HT1080 (cell line): ENCODE results near the gene BNC2. TPM values are rescaled to one million over a fixed set of nuclear protein-coding genes. Genes with fewer than 3 reads are reported as not detected.
A peak's percentile ranks its signal among the peaks of the same experiment; 100 is the strongest.
"Not testable (repeated sequence)": the region's sequence is repeated elsewhere in the genome, so short reads cannot be mapped to it uniquely, and the experiment has no call there.

ENCODE experiments used
- DNase-seq: peaks from one replicate; pipeline ENCODE4 v3.0.0-alpha.2; 2015; ENCODE audit warnings: low read depth
- polyA plus RNA-seq, 2 experiments: library from polyadenylated mRNA; depleted of rRNA; stranded (reverse); fragments of >200 nt; gene quantifications; 2 replicates each; pipeline ENCODE4 v1.2.3, GENCODE V29; 2015
- total RNA-seq: library from RNA; depleted of rRNA; stranded (reverse); fragments of >200 nt; shearing (Covaris generic); gene quantifications from 2 replicates; pipeline ENCODE4 v1.2.3, GENCODE V29; 2014; rRNA removed

Gene BNC2
- total RNA-seq, result 7.4 and 13.5 TPM in 2 replicates
- polyA plus RNA-seq (2015; cell fraction: cytosol; rRNA removed), result 7.5 and 9.3 TPM in 2 replicates
- 12.6 and 18.3 TPM in 2 replicates for polyA plus RNA-seq (2015; cell fraction: nucleus; rRNA removed)

GRCh38 chr9:16870596-16871335 lies at the start of gene BNC2:
Gene BNC2 (minus strand): TSS chr9:16870670. CDS start chr9:16870648, 22 bp downstream.
- peak; percentile 61 for DNase-seq

GRCh38 chr9:16918920-16919319 lies 48.5 kb upstream of the BNC2 start:
- peak; percentile 27 for DNase-seq

GRCh38 chr9:16915126-16915831 lies 44.8 kb upstream of the BNC2 start:
- DNase-seq, result no peak

GRCh38 chr9:16912197-16912596 lies 41.7 kb upstream of the BNC2 start:
- no peak for DNase-seq

GRCh38 chr9:16908206-16908605 lies 37.7 kb upstream of the BNC2 start:
- DNase-seq, result peak; percentile 21

GRCh38 chr9:16904655-16905054 lies 34.2 kb upstream of the BNC2 start:
- no peak for DNase-seq

GRCh38 chr9:16901590-16901989 lies 31.1 kb upstream of the BNC2 start:
- peak; percentile 75 for DNase-seq

GRCh38 chr9:16899606-16900005 lies 29.1 kb upstream of the BNC2 start:
- no peak for DNase-seq

- DNase-seq, result no peak
Observed at GRCh38 chr9:16898464-16898863, 28.0 kb upstream of the BNC2 start.

GRCh38 chr9:16888594-16888993 lies 18.1 kb upstream of the BNC2 start:
- no peak for DNase-seq

GRCh38 chr9:16885931-16886330 lies 15.5 kb upstream of the BNC2 start:
- DNase-seq, result no peak

- peak; percentile 89 for DNase-seq
Observed at GRCh38 chr9:16884952-16885513, 14.6 kb upstream of the BNC2 start.

GRCh38 chr9:16884373-16884772 lies 13.9 kb upstream of the BNC2 start:
- DNase-seq, result no peak

- DNase-seq, result no peak
Observed at GRCh38 chr9:16883586-16883985, 13.1 kb upstream of the BNC2 start.

GRCh38 chr9:16882440-16882839 lies 12.0 kb upstream of the BNC2 start:
- DNase-seq, result not testable (repeated sequence)

GRCh38 chr9:16879416-16879815 lies 8.9 kb upstream of the BNC2 start:
- DNase-seq, result no peak

GRCh38 chr9:16877256-16877655 lies 6.8 kb upstream of the BNC2 start:
- no peak for DNase-seq

GRCh38 chr9:16873126-16873802 lies 2.8 kb upstream of the BNC2 start:
- no peak for DNase-seq

GRCh38 chr9:16871336-16872151 lies 1.1 kb upstream of the BNC2 start:
- peak; percentile 70 for DNase-seq

- peak; percentile 16 for DNase-seq
Observed at GRCh38 chr9:16869882-16870595, 431 bp downstream of the BNC2 start.
